Prostate gland (tissue), 2 donors: ENCODE measurements around the gene TNNC1.

Source experiments
- CTCF ChIP-seq, 4 experiments: fragments of 200-600 bp in 2 of 4; fragments of 450-650 bp in 2 of 4; sonication (generic) in 2 of 4; IDR thresholded peaks; 1 replicate in 3 of 4; 2 replicates in 1 of 4; pipeline ENCODE4 v1.5.1; 2016 to 2019; ENCODE audit warnings: antibody characterized with exemption in 4 of 4, mild to moderate bottlenecking in 2 of 4, moderate library complexity in 2 of 4
- POLR2A ChIP-seq: fragments of 450-650 bp; IDR thresholded peaks from one replicate; pipeline ENCODE4 v1.6.1; 2016; ENCODE audit warnings: antibody characterized with exemption, mild to moderate bottlenecking
- POLR2AphosphoS5 ChIP-seq: sonication (generic); formaldehyde crosslinking; IDR thresholded peaks from one replicate; pipeline ENCODE4 v1.6.1; 2017; ENCODE audit warnings: antibody characterized with exemption

- TF ChIP-seq CTCF (IDR thresholded peaks at IDR 0.05) (no peak), POLR2AphosphoS5 (no peak), POLR2A (no peak)
These were observed 8.0 kb upstream of the TNNC1 start for GRCh38 chr3:52461874-52462273.
